Kasumi-1 (cell line): Measurements from ENCODE around the gene CGB1.
A peak's percentile ranks its signal among the peaks of the same experiment; 100 is the strongest.

Source experiments
- DNase-seq, 2 experiments: peaks; one replicate each; lab custom pipeline; 2025; lab: John Stamatoyannopoulos, UW

CGB1 gene

GRCh38 chr19:49020931-49021895 lies 15.5 kb downstream of the CGB1 start:
- no peak for DNase-seq

- DNase-seq = no peak
Measured at GRCh38 chr19:49020342-49020741, 16.4 kb downstream of the CGB1 start.

- peak; percentile 23 to 42 for DNase-seq
Measured at GRCh38 chr19:49019242-49019932, 17.3 kb downstream of the CGB1 start.

GRCh38 chr19:49018388-49019241 lies 18.1 kb downstream of the CGB1 start:
- DNase-seq = peak; percentile 14 to 19

GRCh38 chr19:49017666-49018351 lies 18.9 kb downstream of the CGB1 start:
- DNase-seq = peak; percentile 50 to 63

- DNase-seq = no peak
Measured at GRCh38 chr19:49017041-49017665, 19.5 kb downstream of the CGB1 start, which contains the start of gene LHB. Gene LHB, minus strand, starts transcription at chr19:49017091. Its CDS starts 10 bp downstream, at chr19:49017081.

GRCh38 chr19:49016067-49016839 lies 20.4 kb downstream of the CGB1 start:
- no peak for DNase-seq

GRCh38 chr19:49014870-49015255 lies 21.8 kb downstream of the CGB1 start:
- no peak for DNase-seq

GRCh38 chr19:49014123-49014869 lies 22.4 kb downstream of the CGB1 start:
- DNase-seq = no peak

GRCh38 chr19:49011194-49011593 lies 25.5 kb downstream of the CGB1 start:
- no peak for DNase-seq

- DNase-seq = no peak
Measured at GRCh38 chr19:49010453-49010852, 26.2 kb downstream of the CGB1 start.

- DNase-seq = no peak
Measured at GRCh38 chr19:49009828-49010227, 26.9 kb downstream of the CGB1 start.

- DNase-seq = no peak
Measured at GRCh38 chr19:49006905-49007304, 29.8 kb downstream of the CGB1 start.

GRCh38 chr19:49004964-49005614 lies 31.6 kb downstream of the CGB1 start:
- DNase-seq = no peak

GRCh38 chr19:49004133-49004532 lies 32.6 kb downstream of the CGB1 start:
- DNase-seq = no peak

- peak; percentile 59 to 61 for DNase-seq
Measured at GRCh38 chr19:48999481-49000325, 37.0 kb downstream of the CGB1 start.

- peak; percentile 55 to 58 for DNase-seq
Measured at GRCh38 chr19:48997972-48998371, 38.7 kb downstream of the CGB1 start.

- DNase-seq = peak; percentile 27 to 56
Measured at GRCh38 chr19:48994035-48994386, 42.7 kb downstream of the CGB1 start.
